SK-N-MC (cell line): ENCODE measurements around the gene CDH1.

Experiments
- EZH2 ChIP-seq: fragments of 200-600 bp; sonication (generic); IDR thresholded peaks from one replicate; pipeline ENCODE4 v1.6.1; 2017; ENCODE audit warnings: antibody characterized with exemption
- FOXP2 ChIP-seq: optimal IDR thresholded peaks from 2 replicates; pipeline ENCODE3; 2011; ENCODE audit warnings: mild to moderate bottlenecking, moderate library complexity; ENCODE audit not compliant: insufficient read depth; ENCODE audit errors: extremely low read length, control extremely low read depth
- POLR2AphosphoS5 ChIP-seq: IDR thresholded peaks from 2 replicates; pipeline ENCODE4 v1.6.1; 2012; ENCODE audit warnings: mild to moderate bottlenecking, low read depth, low read length, borderline replicate concordance

GRCh38 chr16:68695575-68695974 lies 41.5 kb upstream of the CDH1 start:
- TF ChIP-seq EZH2 (no peak), POLR2AphosphoS5 (no peak), FOXP2 (no peak)
